ENCODE measurements around the gene TGFA.

The TGFA gene

GRCh38 chr2:70517804-70518203, 35.8 kb downstream of the TGFA start:
- Histone ChIP-seq H4K12ac (ENCODE audit: low read depth, low read length) (no peak overlapping the region), H2BK120ac (ENCODE audit: insufficient read depth, low read length, poor library complexity) (no peak overlapping the region), H2BK12ac (ENCODE audit: low read length) (no peak overlapping the region), H3K14ac (ENCODE audit: low read length) (no peak overlapping the region), H3K4ac (ENCODE audit: low read depth, low read length) (no peak overlapping the region), H3K9me3 (ENCODE audit: insufficient read depth, low read depth, low read length) (peaks cover 3% of the 10 kb centered on the region), H2AK5ac (ENCODE audit: low read length) (no peak overlapping the region), H2BK5ac (ENCODE audit: low read depth, low read length, poor library complexity) (no peak overlapping the region), H3K79me2 (ENCODE audit: control insufficient read depth, insufficient read depth, low read length, poor library complexity) (no peaks in the 10 kb centered on the region), H3K23ac (ENCODE audit: low read length) (no peak overlapping the region), H4K91ac (ENCODE audit: low read depth, low read length) (no peak overlapping the region), H3K18ac (ENCODE audit: low read length) (no peak overlapping the region), H2AFZ (ENCODE audit: insufficient read depth, low read length, poor library complexity) (no peak overlapping the region), H4K8ac (ENCODE audit: low read depth, low read length) (no peak overlapping the region), H3K27ac (ENCODE audit: low read depth, low read length) (no peak overlapping the region), H3K9ac (ENCODE audit: low read length) (no peak overlapping the region), H3K79me1 (ENCODE audit: low read length) (no peaks in the 10 kb centered on the region), H3K4me1 (ENCODE audit: control insufficient read depth in 1 of 2, insufficient read depth in 2 of 2, low read length in 2 of 2) (no peaks in the 10 kb centered on the region), H3K27me3 (ENCODE audit: insufficient read depth, low read length) (no peaks in the 10 kb centered on the region), H3K4me3 (ENCODE audit: low read depth, low read length) (no peak overlapping the region), H3K4me2 (ENCODE audit: low read length) (no peak overlapping the region), H3K36me3 (ENCODE audit: control insufficient read depth in 1 of 2, insufficient read depth in 2 of 2, low read length in 2 of 2) (no peaks in the 10 kb centered on the region)
- no CpG with 5 or more reads among the region's 7 CpGs for WGBS (ENCODE audit: extremely low coverage, insufficient coverage, insufficient read length)
- no peak for DNase-seq

DNA sequence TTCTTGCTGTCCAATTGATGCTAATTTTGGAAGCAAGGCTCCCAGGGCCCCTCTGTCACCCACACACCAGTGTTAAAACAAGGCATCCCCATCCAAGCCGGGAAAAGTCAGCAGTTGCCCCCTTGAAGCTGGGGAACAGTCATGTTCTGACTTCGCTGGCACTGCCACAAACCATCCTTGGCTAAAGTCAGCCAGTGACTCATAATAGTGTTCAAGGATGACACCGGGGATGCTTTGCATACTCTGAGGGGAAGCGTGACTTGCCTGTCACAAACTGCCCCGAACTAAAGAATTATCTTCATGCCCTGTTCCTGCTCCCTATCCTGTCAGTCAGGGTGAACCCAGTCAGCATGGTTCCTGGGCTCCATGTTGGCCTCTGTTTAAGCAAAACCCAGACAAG, 37.0 kb downstream of the TGFA start:
- Histone ChIP-seq H3K4me1 (ENCODE audit: control insufficient read depth in 1 of 2, insufficient read depth in 2 of 2, low read length in 2 of 2) (no peaks in the 10 kb centered on the region), H3K4me2 (ENCODE audit: low read length) (no peak overlapping the region), H3K14ac (ENCODE audit: low read length) (no peak overlapping the region), H3K9me3 (ENCODE audit: insufficient read depth, low read depth, low read length) (peaks cover 3% of the 10 kb centered on the region), H4K12ac (ENCODE audit: low read depth, low read length) (no peak overlapping the region), H3K36me3 (ENCODE audit: control insufficient read depth in 1 of 2, insufficient read depth in 2 of 2, low read length in 2 of 2) (no peaks in the 10 kb centered on the region), H4K91ac (ENCODE audit: low read depth, low read length) (no peak overlapping the region), H2BK5ac (ENCODE audit: low read depth, low read length, poor library complexity) (no peak overlapping the region), H3K27me3 (ENCODE audit: insufficient read depth, low read length) (no peaks in the 10 kb centered on the region), H3K79me2 (ENCODE audit: control insufficient read depth, insufficient read depth, low read length, poor library complexity) (no peaks in the 10 kb centered on the region), H3K18ac (ENCODE audit: low read length) (no peak overlapping the region), H2AFZ (ENCODE audit: insufficient read depth, low read length, poor library complexity) (no peak overlapping the region), H2BK12ac (ENCODE audit: low read length) (no peak overlapping the region), H3K27ac (ENCODE audit: low read depth, low read length) (no peak overlapping the region), H3K23ac (ENCODE audit: low read length) (no peak overlapping the region), H4K8ac (ENCODE audit: low read depth, low read length) (no peak overlapping the region), H2AK5ac (ENCODE audit: low read length) (no peak overlapping the region), H3K4ac (ENCODE audit: low read depth, low read length) (no peak overlapping the region), H3K4me3 (ENCODE audit: low read depth, low read length) (no peak overlapping the region), H3K9ac (ENCODE audit: low read length) (no peak overlapping the region), H3K79me1 (ENCODE audit: low read length) (no peaks in the 10 kb centered on the region), H2BK120ac (ENCODE audit: insufficient read depth, low read length, poor library complexity) (no peak overlapping the region)
- DNase-seq: peak; percentile 25 to 34
- no CpG with 5 or more reads among the region's 5 CpGs for WGBS (ENCODE audit: extremely low coverage, insufficient coverage, insufficient read length)

- H3K79me1 ChIP-seq (ENCODE audit: low read length): no peaks in the 10 kb centered on the region
- H3K27me3 ChIP-seq (ENCODE audit: insufficient read depth, low read length): no peaks in the 10 kb centered on the region
- no peak overlapping the region for H3K14ac ChIP-seq (ENCODE audit: low read length)
- H2AK5ac ChIP-seq (ENCODE audit: low read length): no peak overlapping the region
- DNase-seq: peak in 1 of 2 donors; percentile 7
- peaks cover 3% of the 10 kb centered on the region for H3K9me3 ChIP-seq (ENCODE audit: insufficient read depth, low read depth, low read length)
- no peak overlapping the region for H3K27ac ChIP-seq (ENCODE audit: low read depth, low read length)
- H4K8ac ChIP-seq (ENCODE audit: low read depth, low read length): no peak overlapping the region
- H2BK5ac ChIP-seq (ENCODE audit: low read depth, low read length, poor library complexity): no peak overlapping the region
- H3K79me2 ChIP-seq (ENCODE audit: control insufficient read depth, insufficient read depth, low read length, poor library complexity): no peaks in the 10 kb centered on the region
- WGBS (ENCODE audit: extremely low coverage, insufficient coverage, insufficient read length): no CpG with 5 or more reads among the region's 4 CpGs
- no peak overlapping the region for H2AFZ ChIP-seq (ENCODE audit: insufficient read depth, low read length, poor library complexity)
- H3K9ac ChIP-seq (ENCODE audit: low read length): no peak overlapping the region
- no peaks in the 10 kb centered on the region for H3K4me1 ChIP-seq (ENCODE audit: control insufficient read depth in 1 of 2, insufficient read depth in 2 of 2, low read length in 2 of 2)
- no peak overlapping the region for H3K4ac ChIP-seq (ENCODE audit: low read depth, low read length)
- no peak overlapping the region for H2BK120ac ChIP-seq (ENCODE audit: insufficient read depth, low read length, poor library complexity)
- no peak overlapping the region for H3K18ac ChIP-seq (ENCODE audit: low read length)
- no peak overlapping the region for H3K4me3 ChIP-seq (ENCODE audit: low read depth, low read length)
- H4K91ac ChIP-seq (ENCODE audit: low read depth, low read length): no peak overlapping the region
- H3K23ac ChIP-seq (ENCODE audit: low read length): no peak overlapping the region
- no peak overlapping the region for H3K4me2 ChIP-seq (ENCODE audit: low read length)
- H3K36me3 ChIP-seq (ENCODE audit: control insufficient read depth in 1 of 2, insufficient read depth in 2 of 2, low read length in 2 of 2): no peaks in the 10 kb centered on the region
- H4K12ac ChIP-seq (ENCODE audit: low read depth, low read length): no peak overlapping the region
- H2BK12ac ChIP-seq (ENCODE audit: low read length): no peak overlapping the region
Measured at GRCh38 chr2:70515938-70516337, 37.7 kb downstream of the TGFA start.

- Histone ChIP-seq H4K91ac (ENCODE audit: low read depth, low read length) (no peak overlapping the region), H4K8ac (ENCODE audit: low read depth, low read length) (no peak overlapping the region), H3K9ac (ENCODE audit: low read length) (no peak overlapping the region), H3K36me3 (ENCODE audit: control insufficient read depth in 1 of 2, insufficient read depth in 2 of 2, low read length in 2 of 2) (no peaks in the 10 kb centered on the region), H3K4ac (ENCODE audit: low read depth, low read length) (no peak overlapping the region), H4K12ac (ENCODE audit: low read depth, low read length) (no peak overlapping the region), H3K4me3 (ENCODE audit: low read depth, low read length) (peak overlapping the region; percentile 62), H3K4me1 (ENCODE audit: control insufficient read depth in 1 of 2, insufficient read depth in 2 of 2, low read length in 2 of 2) (no peaks in the 10 kb centered on the region), H2AFZ (ENCODE audit: insufficient read depth, low read length, poor library complexity) (no peak overlapping the region), H3K27ac (ENCODE audit: low read depth, low read length) (no peak overlapping the region), H3K4me2 (ENCODE audit: low read length) (no peak overlapping the region), H3K27me3 (ENCODE audit: insufficient read depth, low read length) (no peaks in the 10 kb centered on the region), H3K79me2 (ENCODE audit: control insufficient read depth, insufficient read depth, low read length, poor library complexity) (no peaks in the 10 kb centered on the region), H2BK5ac (ENCODE audit: low read depth, low read length, poor library complexity) (no peak overlapping the region), H3K9me3 (ENCODE audit: insufficient read depth, low read depth, low read length) (peaks cover 3% of the 10 kb centered on the region), H3K23ac (ENCODE audit: low read length) (no peak overlapping the region), H2BK120ac (ENCODE audit: insufficient read depth, low read length, poor library complexity) (no peak overlapping the region), H2BK12ac (ENCODE audit: low read length) (no peak overlapping the region), H3K18ac (ENCODE audit: low read length) (no peak overlapping the region), H3K14ac (ENCODE audit: low read length) (no peak overlapping the region), H2AK5ac (ENCODE audit: low read length) (no peak overlapping the region), H3K79me1 (ENCODE audit: low read length) (no peaks in the 10 kb centered on the region)
- WGBS (ENCODE audit: extremely low coverage, insufficient coverage, insufficient read length): no CpG with 5 or more reads among the region's 15 CpGs
- no peak for DNase-seq
Measured at GRCh38 chr2:70514612-70515055, 39.0 kb downstream of the TGFA start.

Measured in trophoblast cell (in vitro differentiated cells and primary cell).